Measurements from ENCODE around the gene FAM76A.

- TF ChIP-seq CTCF (IDR thresholded peaks at IDR 0.05) (no peak), POLR2A (IDR thresholded peaks at IDR 0.05) (no peak)
Measured at GRCh38 chr1:27779122-27779521, 53.4 kb downstream of the FAM76A start.

Measured in prostate gland (tissue), 2 donors.